Trophoblast cell (in vitro differentiated cells and primary cell): ENCODE measurements around the gene LAMC3.
A peak's percentile ranks its signal among the peaks of the same experiment; 100 is the strongest.

Experiments used
- DNase-seq, 2 donors: peaks; one replicate each; pipeline ENCODE4 v3.0.0-alpha.2; 2016
- H2AFZ ChIP-seq: 2 replicates; pipeline ENCODE4 v1.6.1; 2013; ENCODE audit warnings: low read length, moderate library complexity, mild to moderate bottlenecking; ENCODE audit not compliant: insufficient read depth, poor library complexity
- H2AK5ac ChIP-seq: 2 replicates; pipeline ENCODE4 v1.6.1; 2013; ENCODE audit warnings: mild to moderate bottlenecking, low read length
- H2BK120ac ChIP-seq: 2 replicates; pipeline ENCODE4 v1.6.1; 2013; ENCODE audit warnings: low read length, mild to moderate bottlenecking, moderate library complexity; ENCODE audit not compliant: insufficient read depth, poor library complexity
- H2BK12ac ChIP-seq: 2 replicates; pipeline ENCODE4 v1.6.1; 2013; ENCODE audit warnings: mild to moderate bottlenecking, low read length, moderate library complexity
- H2BK5ac ChIP-seq: 2 replicates; pipeline ENCODE4 v1.6.1; 2013; ENCODE audit warnings: low read length, low read depth, moderate library complexity, mild to moderate bottlenecking; ENCODE audit not compliant: poor library complexity
- H3K14ac ChIP-seq: 2 replicates; pipeline ENCODE4 v1.6.1; 2013; ENCODE audit warnings: mild to moderate bottlenecking, low read length
- H3K18ac ChIP-seq: 2 replicates; pipeline ENCODE4 v1.6.1; 2013; ENCODE audit warnings: mild to moderate bottlenecking, low read length
- H3K23ac ChIP-seq: 2 replicates; pipeline ENCODE4 v1.6.1; 2013; ENCODE audit warnings: low read length
- H3K27ac ChIP-seq: 2 replicates; pipeline ENCODE4 v1.5.1; 2013; ENCODE audit warnings: low read depth, mild to moderate bottlenecking, inconsistent platforms, low read length, moderate library complexity
- H3K27me3 ChIP-seq: 2 replicates; pipeline ENCODE4 v1.6.1; 2013; ENCODE audit warnings: inconsistent platforms, mild to moderate bottlenecking, low read length, moderate library complexity; ENCODE audit not compliant: insufficient read depth
- H3K36me3 ChIP-seq, 2 experiments: 1 replicate in 1 of 2; 2 replicates in 1 of 2; pipeline ENCODE4 v1.6.1; 2013; ENCODE audit warnings: low read length in 2 of 2, mild to moderate bottlenecking in 2 of 2, moderate library complexity in 1 of 2; ENCODE audit not compliant: insufficient read depth in 2 of 2, control insufficient read depth in 1 of 2
- H3K4ac ChIP-seq: 2 replicates; pipeline ENCODE4 v1.6.1; 2013; ENCODE audit warnings: low read depth, mild to moderate bottlenecking, low read length, moderate library complexity
- H3K4me1 ChIP-seq, 2 experiments: 1 replicate in 1 of 2; 2 replicates in 1 of 2; pipeline ENCODE4 v1.6.1; 2013; ENCODE audit warnings: low read length in 2 of 2, mild to moderate bottlenecking in 2 of 2, moderate library complexity in 1 of 2; ENCODE audit not compliant: insufficient read depth in 2 of 2, control insufficient read depth in 1 of 2
- H3K4me2 ChIP-seq: 2 replicates; pipeline ENCODE4 v1.6.1; 2013; ENCODE audit warnings: inconsistent platforms, mild to moderate bottlenecking, low read length, moderate library complexity
- H3K4me3 ChIP-seq: 2 replicates; pipeline ENCODE4 v1.5.1; 2013; ENCODE audit warnings: mild to moderate bottlenecking, low read depth, low read length, inconsistent platforms
- H3K79me1 ChIP-seq: one replicate; pipeline ENCODE4 v1.6.1; 2013; ENCODE audit warnings: low read length
- H3K79me2 ChIP-seq: 2 replicates; pipeline ENCODE4 v1.6.1; 2013; ENCODE audit warnings: low read length, mild to moderate bottlenecking; ENCODE audit not compliant: control insufficient read depth, insufficient read depth, poor library complexity
- H3K9ac ChIP-seq: 2 replicates; pipeline ENCODE4 v1.6.1; 2013; ENCODE audit warnings: mild to moderate bottlenecking, low read length
- H3K9me3 ChIP-seq: 2 replicates; pipeline ENCODE4 v1.6.1; 2013; ENCODE audit warnings: low read depth, mild to moderate bottlenecking, control low read depth, inconsistent platforms, low read length; ENCODE audit not compliant: insufficient read depth
- H4K12ac ChIP-seq: 2 replicates; pipeline ENCODE4 v1.6.1; 2013; ENCODE audit warnings: low read depth, mild to moderate bottlenecking, low read length, moderate library complexity
- H4K8ac ChIP-seq: 2 replicates; pipeline ENCODE4 v1.6.1; 2013; ENCODE audit warnings: low read depth, mild to moderate bottlenecking, low read length, moderate library complexity
- H4K91ac ChIP-seq: one replicate; pipeline ENCODE4 v1.6.1; 2013; ENCODE audit warnings: low read depth, mild to moderate bottlenecking, low read length, moderate library complexity
- WGBS: extraction: QIAGEN DNeasy Blood & Tissue Kit; methylation state at CpG from one replicate; pipeline ENCODE4 v1.1.7; 2013; ENCODE audit warnings: missing lambda C conversion rate; ENCODE audit not compliant: insufficient read length, insufficient coverage; ENCODE audit errors: extremely low coverage; 5-methylcytosine and 5-hydroxymethylcytosine counted together

LAMC3 gene

GRCh38 chr9:131092030-131092429 is 83.1 kb downstream of the LAMC3 start:
- DNase-seq: peak in 1 of 2 donors; percentile 23
- no peak overlapping the region for H2AK5ac ChIP-seq
- H2BK120ac ChIP-seq: peak overlapping the region; percentile 1
- H3K18ac ChIP-seq: no peak overlapping the region
- no peaks in the 10 kb centered on the region for H3K9me3 ChIP-seq
- H3K4ac ChIP-seq: no peak overlapping the region
- no peaks in the 10 kb centered on the region for H3K36me3 ChIP-seq
- H3K14ac ChIP-seq: no peak overlapping the region
- H4K91ac ChIP-seq: no peak overlapping the region
- no peaks in the 10 kb centered on the region for H3K27me3 ChIP-seq
- H2BK12ac ChIP-seq: no peak overlapping the region
- H4K12ac ChIP-seq: no peak overlapping the region
- peak overlapping the region; percentile 65 for H3K27ac ChIP-seq
- H3K79me1 ChIP-seq: peaks cover 14% of the 10 kb centered on the region
- WGBS: no CpG with 5 or more reads among the region's 6 CpGs
- no peak overlapping the region for H3K23ac ChIP-seq
- H3K79me2 ChIP-seq: peaks cover 3% of the 10 kb centered on the region
- H2BK5ac ChIP-seq: no peak overlapping the region
- H2AFZ ChIP-seq: no peak overlapping the region
- no peak overlapping the region for H3K9ac ChIP-seq
- H4K8ac ChIP-seq: no peak overlapping the region
- H3K4me1 ChIP-seq: peaks cover 27 to 37% of the 10 kb centered on the region in 2 experiments
- no peak overlapping the region for H3K4me3 ChIP-seq
- H3K4me2 ChIP-seq: peak overlapping the region; percentile 2

- Histone ChIP-seq H4K91ac (peak overlapping the region; percentile 73), H2AFZ (no peak overlapping the region), H3K14ac (peak overlapping the region; percentile 63), H3K18ac (peak overlapping the region; percentile 60), H2BK12ac (peak overlapping the region; percentile 39), H3K36me3 (no peaks in the 10 kb centered on the region), H3K9me3 (no peaks in the 10 kb centered on the region), H2BK5ac (peak overlapping the region; percentile 59), H3K79me2 (peaks cover 3% of the 10 kb centered on the region), H3K4me2 (peak overlapping the region; percentile 2), H3K27me3 (no peaks in the 10 kb centered on the region), H3K4me1 (peaks cover 33 to 44% of the 10 kb centered on the region in 2 experiments), H3K9ac (no peak overlapping the region), H3K4me3 (no peak overlapping the region), H2AK5ac (peak overlapping the region; percentile 78), H3K23ac (no peak overlapping the region), H3K4ac (no peak overlapping the region), H3K27ac (peak overlapping the region; percentile 65), H4K8ac (peak overlapping the region; percentile 11), H3K79me1 (peaks cover 16% of the 10 kb centered on the region), H2BK120ac (peak overlapping the region; percentile 69), H4K12ac (no peak overlapping the region)
- DNase-seq: peak; percentile 98 to 99
- no CpG with 5 or more reads among the region's 24 CpGs for WGBS
Measured at GRCh38 chr9:131092548-131093440, 83.8 kb downstream of the LAMC3 start.

- Histone ChIP-seq H3K23ac (no peak overlapping the region), H3K4me1 (peaks cover 43 to 56% of the 10 kb centered on the region in 2 experiments), H4K91ac (peak overlapping the region; percentile 0), H2BK5ac (no peak overlapping the region), H2AFZ (no peak overlapping the region), H3K18ac (no peak overlapping the region), H3K9me3 (no peaks in the 10 kb centered on the region), H3K14ac (no peak overlapping the region), H3K4me3 (no peak overlapping the region), H2AK5ac (no peak overlapping the region), H3K27me3 (no peaks in the 10 kb centered on the region), H3K4me2 (no peak overlapping the region), H4K8ac (no peak overlapping the region), H2BK120ac (no peak overlapping the region), H3K79me1 (peaks cover 23% of the 10 kb centered on the region), H3K27ac (no peak overlapping the region), H3K9ac (no peak overlapping the region), H3K36me3 (no peaks in the 10 kb centered on the region), H2BK12ac (no peak overlapping the region), H4K12ac (no peak overlapping the region), H3K79me2 (peaks cover 3% of the 10 kb centered on the region), H3K4ac (no peak overlapping the region)
- peak; percentile 85 to 89 for DNase-seq
- no CpG with 5 or more reads among the region's 5 CpGs for WGBS
Measured at GRCh38 chr9:131094015-131094414, 85.0 kb downstream of the LAMC3 start.

- H3K9ac ChIP-seq: no peak overlapping the region
- H3K27me3 ChIP-seq: no peaks in the 10 kb centered on the region
- no peak overlapping the region for H3K18ac ChIP-seq
- no peak overlapping the region for H2BK120ac ChIP-seq
- no peak overlapping the region for H3K4me2 ChIP-seq
- peaks cover 47 to 60% of the 10 kb centered on the region in 2 experiments for H3K4me1 ChIP-seq
- no peak overlapping the region for H2BK5ac ChIP-seq
- no peaks in the 10 kb centered on the region for H3K9me3 ChIP-seq
- no peak overlapping the region for H4K8ac ChIP-seq
- H3K79me1 ChIP-seq: peaks cover 23% of the 10 kb centered on the region
- H4K91ac ChIP-seq: peak overlapping the region; percentile 0
- H4K12ac ChIP-seq: no peak overlapping the region
- DNase-seq: peak; percentile 98 to 99
- H3K79me2 ChIP-seq: peaks cover 3% of the 10 kb centered on the region
- no CpG with 5 or more reads among the region's 12 CpGs for WGBS
- no peak overlapping the region for H2BK12ac ChIP-seq
- no peak overlapping the region for H3K4ac ChIP-seq
- H3K27ac ChIP-seq: no peak overlapping the region
- H3K36me3 ChIP-seq: no peaks in the 10 kb centered on the region
- H2AFZ ChIP-seq: no peak overlapping the region
- no peak overlapping the region for H2AK5ac ChIP-seq
- H3K4me3 ChIP-seq: no peak overlapping the region
- no peak overlapping the region for H3K23ac ChIP-seq
- H3K14ac ChIP-seq: no peak overlapping the region
Measured at GRCh38 chr9:131094622-131095021, 85.6 kb downstream of the LAMC3 start.
